Measurements from ENCODE around the gene CDH4.
"Not testable (repeated sequence)": the region's sequence is repeated elsewhere in the genome, so short reads cannot be mapped to it uniquely, and the experiment has no call there.

CDH4 gene

DNA sequence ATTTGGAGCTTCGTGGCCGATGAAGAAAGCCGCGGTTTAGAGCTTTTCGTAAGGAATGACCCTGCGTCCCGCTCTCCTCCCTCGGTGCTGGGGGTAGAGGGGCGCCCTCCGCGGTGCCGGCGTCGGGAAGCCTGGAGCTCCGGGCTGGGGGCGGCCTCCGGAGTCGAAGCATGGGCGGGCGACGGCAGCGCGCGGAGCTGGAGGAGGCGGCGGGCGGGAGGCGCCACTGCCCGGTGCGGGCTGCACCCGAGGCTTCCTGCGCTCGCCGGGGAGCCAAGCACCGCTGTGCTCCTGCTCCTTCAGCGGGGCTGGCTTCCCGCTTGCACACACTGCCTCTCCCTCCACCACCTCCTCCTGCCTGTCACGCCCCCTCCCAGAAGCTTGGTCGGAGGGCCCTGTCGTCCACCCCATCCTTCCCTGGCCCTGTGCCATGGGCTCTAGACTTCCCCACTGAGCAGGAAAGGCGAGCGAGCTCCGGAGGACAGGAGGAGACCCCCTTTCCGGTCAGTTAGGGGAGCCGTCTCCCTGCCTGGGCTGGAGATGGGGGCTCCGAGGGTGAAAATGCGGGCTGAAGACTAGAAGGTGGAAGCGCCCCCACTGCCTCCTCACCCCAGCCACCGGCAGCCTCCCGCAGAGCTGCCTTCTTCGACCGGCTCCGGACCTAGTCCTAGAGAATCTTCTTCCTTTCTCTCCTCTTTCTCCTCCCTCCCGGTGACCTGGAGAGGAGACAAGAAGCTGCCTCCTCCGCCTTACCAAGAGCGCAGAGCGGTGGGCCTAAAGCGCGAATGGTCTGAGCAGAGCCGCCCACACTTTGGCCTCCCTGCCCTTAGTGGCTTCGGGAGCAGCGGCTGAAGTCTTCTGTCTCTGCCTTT lies 1.8 kb downstream of the CDH4 start:
- peak; percentile 46 for DNase-seq (ENCODE audit: low read depth)

DNA sequence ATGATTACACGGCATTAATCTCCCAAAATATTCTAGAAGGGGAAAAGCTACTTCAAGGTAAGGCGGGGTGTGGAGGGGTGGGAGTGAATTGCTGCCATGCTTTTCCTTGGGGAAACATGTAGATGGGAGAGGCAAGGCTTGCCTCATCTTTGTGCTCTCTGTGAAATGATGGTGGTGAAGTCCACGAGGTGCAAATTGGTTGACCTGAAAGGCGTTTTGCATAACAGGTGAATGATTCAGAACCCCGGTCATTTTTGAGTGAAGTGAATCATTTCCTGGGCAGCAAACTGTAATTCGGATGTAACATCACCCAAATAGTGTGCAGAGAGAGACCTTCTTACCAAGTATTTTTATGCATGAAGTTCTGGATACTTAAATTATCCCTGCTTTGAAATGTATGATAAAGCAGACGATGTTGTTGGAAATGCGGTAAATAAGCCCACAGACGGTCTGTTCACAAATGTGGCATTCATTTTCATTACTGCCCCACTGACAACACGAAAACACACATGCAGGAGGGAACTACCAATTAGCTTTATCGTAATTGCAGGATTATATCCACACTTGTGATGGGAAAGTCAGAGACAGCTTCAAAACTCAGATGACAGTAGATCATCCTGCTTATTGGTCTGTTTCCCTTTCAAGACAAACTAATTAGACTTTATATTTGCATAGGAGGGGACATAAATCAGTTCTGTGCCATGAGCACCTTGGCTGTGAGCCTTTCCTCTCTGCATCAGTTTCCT lies 3.0 kb downstream of the CDH4 start:
- DNase-seq (ENCODE audit: low read depth): peak; percentile 76

DNA sequence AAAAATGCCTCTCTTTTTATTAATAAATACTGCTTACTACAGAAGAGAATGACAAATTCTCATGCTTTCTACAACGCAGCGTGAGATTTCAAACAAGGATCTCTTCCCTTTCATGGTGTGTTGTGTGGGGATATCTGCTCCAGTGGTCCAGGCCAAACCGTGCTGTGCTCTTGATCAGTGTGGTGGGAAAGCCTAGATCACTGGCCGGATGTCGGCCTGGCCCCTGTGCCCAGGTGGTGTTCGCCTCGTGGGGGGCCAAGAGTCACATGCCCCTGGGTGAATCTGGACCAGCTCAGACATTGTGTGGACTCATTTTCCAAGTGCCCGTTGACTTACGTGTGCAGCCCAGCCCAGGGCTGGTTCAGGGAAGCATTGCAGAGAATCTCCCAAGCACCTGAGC lies 4.3 kb downstream of the CDH4 start:
- DNase-seq (ENCODE audit: low read depth): no peak

DNA sequence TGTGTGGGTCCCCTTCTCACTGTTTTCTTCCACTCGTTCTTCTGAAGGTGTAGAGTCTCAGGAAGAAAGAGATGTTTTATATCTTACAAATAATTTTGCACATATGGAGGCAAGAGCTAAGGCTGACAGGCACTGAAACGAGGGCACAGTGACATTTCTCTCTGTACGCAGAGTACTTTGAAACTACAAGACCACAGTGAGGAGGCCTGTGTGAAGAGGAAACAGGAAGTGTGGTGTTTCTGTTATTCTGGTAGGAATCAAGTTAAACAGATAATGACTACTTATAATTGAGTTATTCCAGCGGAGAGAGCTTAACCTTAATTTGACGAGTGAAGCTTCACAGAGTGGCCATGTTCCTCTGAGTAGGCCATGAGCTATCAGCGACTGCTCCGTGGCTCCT lies 4.8 kb downstream of the CDH4 start:
- no peak for DNase-seq (ENCODE audit: low read depth)

DNA sequence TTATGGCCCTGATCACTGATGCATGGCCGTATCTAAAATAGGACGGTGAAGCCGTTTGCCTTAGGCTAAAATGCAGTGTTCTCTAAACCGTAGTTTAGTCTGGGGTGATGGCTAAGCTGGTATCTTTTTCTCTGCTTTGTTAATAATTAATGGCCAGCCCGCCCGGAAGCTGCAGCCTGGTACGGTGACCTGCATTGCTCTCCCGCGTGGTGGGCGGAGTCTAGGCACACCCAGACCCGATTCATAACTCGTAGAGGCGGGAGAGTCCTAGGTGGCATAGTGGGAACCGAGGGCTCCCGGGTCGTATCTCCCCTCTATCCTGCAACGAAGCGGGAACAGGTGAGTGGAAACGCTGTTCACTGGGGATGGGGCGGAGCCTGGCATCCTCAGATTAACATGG lies 5.5 kb downstream of the CDH4 start:
- DNase-seq (ENCODE audit: low read depth): no peak

DNA sequence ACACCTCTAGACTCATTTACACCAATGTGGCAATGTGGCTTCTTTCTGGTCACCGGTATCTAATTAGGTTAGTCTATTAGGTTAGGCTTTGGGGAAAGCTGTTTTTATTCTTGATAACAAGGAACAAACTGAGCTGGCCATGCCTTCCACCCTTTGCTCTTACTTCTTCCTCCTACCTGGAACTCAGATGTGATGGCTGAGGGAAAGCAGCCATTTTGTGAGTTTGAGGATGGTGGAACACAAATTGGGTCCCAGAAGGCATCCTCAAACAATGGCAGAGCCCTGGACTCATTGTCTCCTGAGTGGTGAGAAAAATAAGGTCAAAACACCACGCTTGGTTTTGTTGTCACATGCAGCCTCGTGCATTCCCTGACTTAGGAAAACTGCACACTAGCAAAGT lies 7.7 kb downstream of the CDH4 start:
- no peak for DNase-seq (ENCODE audit: low read depth)

DNA sequence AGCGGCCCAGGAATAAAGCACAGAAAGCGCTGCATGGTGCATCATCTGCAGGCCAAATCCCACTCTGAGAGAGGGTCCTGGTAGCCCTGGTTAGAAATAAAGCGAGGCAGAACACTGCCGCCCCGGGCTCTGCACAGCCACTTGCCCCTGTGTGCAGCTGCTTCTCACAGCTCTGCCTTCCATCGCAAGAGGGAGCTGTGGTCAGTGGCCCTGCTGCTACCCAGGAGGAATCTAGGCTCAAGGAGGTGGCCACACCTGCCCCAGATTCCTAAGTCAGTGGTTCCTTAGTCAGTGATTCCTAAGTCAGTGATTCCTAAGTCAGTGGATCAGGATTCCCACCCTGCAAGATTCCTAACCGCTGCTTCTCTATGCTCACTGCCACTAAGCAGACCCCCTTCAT lies 8.8 kb downstream of the CDH4 start:
- DNase-seq (ENCODE audit: low read depth): no peak

DNA sequence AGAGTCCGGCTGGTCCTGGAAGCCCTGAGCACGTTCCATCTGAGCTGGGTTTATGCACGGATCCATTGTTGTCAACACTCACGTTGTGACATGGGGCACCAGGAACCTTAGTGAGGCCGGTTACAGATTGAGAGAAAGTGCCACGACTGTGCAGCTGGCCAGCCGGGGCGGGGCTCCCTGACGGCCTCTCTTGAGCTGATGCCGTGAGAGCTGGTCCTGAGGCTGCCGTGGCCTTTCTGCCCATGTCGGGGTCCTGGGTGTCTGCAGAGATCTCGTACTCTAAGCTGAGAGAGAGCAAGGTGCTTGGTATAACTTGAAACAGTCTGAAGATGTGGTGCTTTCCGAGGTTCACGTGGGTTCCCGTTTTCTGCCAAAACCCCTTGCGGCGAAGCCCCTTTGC lies 10.0 kb downstream of the CDH4 start:
- DNase-seq (ENCODE audit: low read depth): no peak

DNA sequence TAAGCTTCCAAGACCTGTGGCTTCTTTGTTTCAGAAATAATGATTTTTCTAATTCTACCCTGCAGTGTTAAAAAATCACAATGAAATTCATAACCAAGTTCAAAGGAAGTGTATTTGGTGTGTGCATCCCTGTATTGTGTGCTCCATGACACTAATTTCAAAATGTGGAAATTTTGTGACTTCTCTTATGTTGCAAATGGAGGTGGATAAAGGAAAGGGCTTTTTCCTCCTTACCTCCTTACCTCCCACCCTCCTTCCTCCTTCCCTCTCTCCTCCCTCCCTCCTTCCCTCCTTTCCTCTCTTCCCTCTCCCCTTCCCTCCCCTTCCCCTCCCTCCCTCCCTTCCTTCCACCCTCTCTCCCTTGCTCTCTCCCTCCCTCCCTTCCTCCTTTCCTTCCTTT lies 10.5 kb downstream of the CDH4 start:
- no peak for DNase-seq (ENCODE audit: low read depth)

DNA sequence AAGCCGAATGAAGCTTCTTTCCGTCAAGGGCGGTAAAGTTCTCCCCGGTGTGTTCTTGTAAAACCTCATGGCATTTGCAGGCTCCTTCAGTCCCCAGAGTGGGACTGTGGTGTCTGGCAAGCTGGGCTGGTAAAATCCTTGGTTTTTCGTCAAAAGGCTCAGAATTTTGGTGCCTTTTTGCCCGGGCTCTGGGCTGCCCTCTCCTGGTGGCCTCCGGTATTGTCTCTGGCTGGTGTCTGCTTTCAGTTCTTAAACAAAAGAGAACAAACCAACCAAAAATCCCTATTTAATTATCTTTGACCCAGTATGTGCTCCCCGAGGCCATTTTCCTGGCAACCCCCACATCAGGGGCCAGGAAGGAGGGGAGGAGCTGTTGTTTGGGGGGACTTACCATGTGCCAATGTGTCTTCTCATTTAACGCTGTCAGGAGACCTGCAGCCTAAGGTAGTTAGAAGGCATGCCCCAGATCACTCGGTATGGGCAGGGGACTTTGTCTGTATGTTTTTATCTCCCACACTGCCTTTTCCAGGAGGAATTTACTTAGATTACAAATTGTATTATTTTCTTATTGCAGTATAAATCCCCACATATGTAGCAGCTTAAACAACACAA lies 11.1 kb downstream of the CDH4 start:
- DNase-seq (ENCODE audit: low read depth): peak; percentile 55

DNA sequence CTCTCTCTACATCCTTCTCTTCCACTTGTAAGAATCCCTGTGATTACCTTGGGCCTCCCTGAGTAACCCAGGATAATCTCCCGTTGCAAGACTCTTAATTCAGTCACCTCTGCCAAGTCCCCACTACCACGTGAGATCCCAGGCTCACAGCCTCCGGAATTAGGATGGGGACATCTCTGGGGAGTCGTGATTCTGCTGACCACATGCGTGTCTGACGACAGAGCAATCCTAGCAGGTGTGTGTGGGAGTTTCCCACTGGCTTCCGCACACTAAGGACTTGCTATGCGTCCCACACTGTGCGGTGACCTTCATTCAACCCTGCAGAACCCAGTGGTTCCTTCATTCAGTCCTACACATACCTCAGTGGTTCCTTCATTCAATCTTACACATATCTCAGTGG lies 11.9 kb downstream of the CDH4 start:
- DNase-seq (ENCODE audit: low read depth): no peak

DNA sequence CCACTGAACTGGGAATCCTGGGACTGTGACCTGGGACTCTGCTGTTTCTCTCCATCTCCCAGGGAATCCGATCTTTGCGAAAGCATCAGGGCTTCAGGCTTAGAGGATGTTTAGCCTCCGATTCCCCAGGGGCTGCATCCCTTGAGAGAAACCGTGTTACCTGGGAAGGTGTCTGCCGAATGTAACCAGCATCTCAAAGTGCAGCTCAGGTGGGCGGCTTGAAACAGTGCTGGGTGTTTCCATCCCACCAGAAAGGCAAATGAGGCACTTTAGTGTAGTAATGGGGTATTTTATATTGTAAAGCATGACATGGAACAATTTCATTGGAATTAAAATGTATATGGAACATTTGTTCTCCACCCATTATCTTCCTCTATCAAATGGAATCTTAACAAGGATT lies 15.2 kb downstream of the CDH4 start:
- no peak for DNase-seq (ENCODE audit: low read depth)

DNA sequence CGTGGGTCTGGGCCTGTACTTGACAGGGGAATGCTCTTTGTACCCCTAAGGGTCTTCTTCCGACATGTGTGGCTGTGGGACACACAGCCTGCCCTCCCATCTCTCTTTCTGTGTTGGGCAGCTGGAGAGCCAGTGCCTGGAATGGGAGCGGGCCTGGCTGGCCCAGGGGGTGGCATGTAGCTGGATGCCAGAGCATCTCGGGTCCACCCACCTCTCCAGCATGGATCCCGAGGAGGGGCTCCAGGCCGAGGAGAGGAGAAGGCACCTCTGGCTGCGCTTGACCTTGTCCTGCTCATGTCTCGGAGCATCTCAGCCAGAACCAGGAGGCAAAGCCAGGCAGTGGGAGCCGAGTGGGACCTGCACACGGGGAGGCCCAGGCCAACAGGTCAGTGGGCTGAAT lies 16.0 kb downstream of the CDH4 start:
- no peak for DNase-seq (ENCODE audit: low read depth)

DNA sequence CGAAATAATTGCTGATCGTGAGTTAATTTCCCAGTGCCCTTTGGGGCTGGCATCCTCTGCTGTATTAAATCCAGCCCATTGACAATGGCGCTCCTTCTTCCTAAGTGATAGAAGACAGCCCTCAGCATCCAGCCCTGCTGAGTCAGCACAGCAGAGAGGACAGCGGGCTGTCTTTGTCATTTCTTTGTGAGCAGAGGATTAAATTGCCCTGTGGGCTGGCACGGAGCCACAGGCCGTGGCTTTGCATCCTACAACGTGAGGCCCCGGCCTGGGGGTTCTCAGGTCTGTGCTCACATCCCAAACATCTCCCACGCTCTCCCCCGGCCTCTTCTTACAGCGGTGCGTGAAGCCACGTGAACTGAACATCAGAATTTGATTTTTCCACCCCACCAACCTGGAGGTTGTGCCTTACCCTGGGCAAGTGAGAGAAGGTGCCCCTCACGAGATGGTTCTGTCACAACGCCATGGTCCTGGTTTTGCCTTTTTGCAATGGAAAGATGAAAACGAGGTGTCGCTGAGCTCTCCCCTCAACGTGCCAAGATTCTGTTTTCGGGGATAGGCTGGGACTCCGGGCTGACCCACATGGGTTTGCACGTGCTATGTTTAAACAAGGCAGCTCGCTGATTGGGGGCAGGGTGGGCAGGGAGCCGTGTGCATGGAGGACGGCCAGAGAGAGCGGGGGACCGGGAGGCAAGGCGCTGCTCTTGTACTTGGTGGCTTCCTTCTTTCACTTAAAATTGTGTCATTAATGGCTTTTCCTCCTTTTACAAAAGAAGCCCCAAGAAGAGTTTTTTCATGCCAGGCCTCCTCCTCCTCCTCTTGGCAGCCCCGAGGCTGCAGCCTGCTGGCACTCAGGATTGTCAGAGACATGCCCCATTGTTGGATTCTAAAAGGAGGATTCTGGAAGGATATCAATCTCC lies 19.5 kb downstream of the CDH4 start:
- DNase-seq (ENCODE audit: low read depth): no peak

DNA sequence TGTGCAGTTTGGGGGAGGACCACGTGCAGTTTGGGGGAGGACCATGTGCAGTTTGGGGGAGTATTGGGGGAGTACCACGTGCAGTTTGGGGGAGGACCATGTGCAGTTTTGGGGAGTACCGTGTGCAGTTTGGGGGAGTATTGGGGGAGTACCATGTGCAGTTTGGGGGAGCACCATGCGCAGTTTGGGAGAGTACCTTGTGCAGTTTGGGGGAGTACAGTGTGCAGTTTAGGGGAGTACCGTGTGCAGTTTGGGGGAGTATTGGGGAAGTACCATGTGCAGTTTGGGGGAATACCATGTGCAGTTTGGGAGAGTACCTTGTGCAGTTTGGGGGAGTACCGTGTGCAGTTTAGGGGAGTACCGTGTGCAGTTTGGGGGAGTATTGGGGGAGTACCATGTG lies 21.0 kb downstream of the CDH4 start:
- DNase-seq (ENCODE audit: low read depth): not testable (repeated sequence)

DNA sequence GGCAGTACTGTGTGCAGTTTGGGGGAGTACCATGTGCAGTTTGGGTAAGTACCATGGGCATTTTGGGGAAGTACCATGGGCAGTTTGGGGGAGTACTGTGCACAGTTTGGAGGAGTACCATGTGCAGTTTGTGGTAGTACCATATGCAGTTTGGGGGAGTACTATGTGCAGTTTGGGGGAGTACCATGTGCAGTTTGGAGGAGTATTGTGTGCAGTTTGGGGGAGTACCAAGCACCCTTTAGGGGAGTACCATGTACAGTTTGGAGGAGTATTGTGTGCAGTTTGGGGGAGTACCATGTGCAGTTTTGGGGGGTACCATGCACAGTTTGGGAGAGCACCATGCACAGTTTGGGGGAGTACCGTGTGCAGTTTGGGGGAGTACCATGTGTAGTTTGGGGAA lies 21.6 kb downstream of the CDH4 start:
- DNase-seq (ENCODE audit: low read depth): not testable (repeated sequence)

DNA sequence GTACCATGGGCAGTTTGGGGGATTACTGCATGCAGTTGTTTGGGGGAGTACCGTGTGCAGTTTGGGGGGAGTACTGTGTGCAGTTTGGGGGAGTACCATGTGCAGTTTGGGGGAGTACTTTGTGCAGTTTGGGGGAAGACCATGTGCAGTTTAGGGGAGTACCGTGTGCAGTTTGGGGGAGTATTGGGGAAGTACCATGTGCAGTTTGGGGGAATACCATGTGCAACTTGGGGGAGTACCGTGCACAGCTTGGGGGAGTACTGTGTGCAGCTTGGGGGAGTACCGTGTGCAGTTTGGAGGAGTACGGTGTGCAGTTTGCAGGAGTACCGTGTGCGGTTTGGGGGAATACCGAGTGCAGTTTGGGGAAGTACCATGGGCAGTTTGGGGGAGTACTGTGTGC lies 22.3 kb downstream of the CDH4 start:
- no peak for DNase-seq (ENCODE audit: low read depth)

DNA sequence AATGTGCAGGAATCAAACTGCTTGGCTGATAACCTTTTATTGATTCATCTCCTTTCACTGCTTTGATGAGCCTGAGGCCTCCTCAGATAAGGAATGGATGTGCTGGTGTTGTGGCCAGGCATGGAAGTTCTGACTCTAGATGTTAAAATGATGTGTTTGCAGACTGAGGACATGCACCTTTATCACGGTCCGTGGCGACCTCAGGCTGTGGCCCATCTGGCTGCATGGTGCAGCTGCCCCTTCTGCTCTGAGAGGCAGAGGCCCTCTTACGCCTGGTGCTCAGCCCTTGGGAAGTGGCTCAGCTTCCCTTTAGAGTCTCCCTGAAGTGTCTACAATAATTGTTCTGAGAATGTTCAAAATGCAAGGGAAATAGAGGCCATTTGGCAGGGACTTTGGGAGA lies 26.2 kb downstream of the CDH4 start:
- DNase-seq (ENCODE audit: low read depth): no peak

DNA sequence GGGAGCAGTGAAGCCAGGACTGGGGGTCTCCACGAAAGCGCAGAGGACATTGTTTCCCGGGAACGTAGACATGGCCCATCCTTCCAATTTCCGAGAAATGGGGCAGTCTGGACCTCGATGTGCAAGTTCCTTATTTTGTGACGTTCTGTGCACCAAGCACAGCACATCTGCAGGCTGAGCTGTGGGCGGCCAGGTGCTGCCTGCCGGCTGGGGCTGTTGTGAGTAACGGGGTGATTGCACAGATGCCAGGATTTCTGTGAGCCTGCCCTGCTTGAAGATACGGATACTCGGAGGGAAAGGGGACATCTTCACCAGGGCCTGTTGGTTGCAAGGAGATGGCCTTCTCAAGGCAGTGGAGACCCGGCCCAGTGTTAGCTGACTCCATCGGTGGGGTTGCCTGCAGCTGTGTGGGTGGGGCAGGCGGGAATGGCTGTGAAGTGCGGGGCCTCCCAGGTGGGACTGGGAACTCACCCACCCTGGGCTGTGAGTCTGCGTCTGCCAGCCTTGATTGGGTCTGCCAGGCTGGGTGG lies 27.6 kb downstream of the CDH4 start:
- no peak for DNase-seq (ENCODE audit: low read depth)

DNA sequence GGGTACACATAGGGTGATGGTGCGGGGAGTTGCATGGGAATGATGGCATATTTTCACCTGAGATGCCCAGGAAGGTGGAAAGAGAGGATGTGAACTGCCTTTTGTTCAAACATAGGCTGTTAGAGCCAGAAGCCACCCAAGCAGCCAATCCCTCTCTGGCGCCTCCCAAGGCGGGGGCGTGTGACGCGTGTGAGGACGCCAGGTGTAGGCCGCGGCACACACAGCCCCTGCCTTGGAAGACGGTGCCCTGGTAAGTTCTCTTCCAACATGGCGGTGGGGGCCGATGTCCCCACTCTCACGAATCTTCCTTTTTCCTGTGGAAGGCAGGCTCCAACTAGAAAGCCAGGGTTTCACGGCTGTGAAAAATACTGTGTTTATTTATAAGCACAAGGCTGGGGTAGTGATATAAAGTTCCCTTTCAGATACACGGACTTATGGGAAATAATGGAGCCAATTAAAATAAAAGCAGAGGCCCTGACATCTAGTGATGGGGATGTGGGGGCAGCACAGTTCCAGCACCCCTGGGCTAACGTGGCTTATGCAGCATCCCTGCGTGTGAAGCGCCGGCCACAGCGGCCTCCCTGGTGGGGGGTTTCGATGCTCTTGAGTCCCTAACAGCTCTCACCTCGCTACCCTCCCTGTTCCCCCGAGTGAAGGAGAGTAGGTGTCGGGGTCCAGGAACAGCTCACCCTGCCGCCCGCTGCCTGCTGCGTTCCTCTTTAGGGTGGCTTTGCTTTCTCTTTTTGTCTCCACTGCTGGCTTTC lies 28.3 kb downstream of the CDH4 start:
- DNase-seq (ENCODE audit: low read depth): no peak

DNA sequence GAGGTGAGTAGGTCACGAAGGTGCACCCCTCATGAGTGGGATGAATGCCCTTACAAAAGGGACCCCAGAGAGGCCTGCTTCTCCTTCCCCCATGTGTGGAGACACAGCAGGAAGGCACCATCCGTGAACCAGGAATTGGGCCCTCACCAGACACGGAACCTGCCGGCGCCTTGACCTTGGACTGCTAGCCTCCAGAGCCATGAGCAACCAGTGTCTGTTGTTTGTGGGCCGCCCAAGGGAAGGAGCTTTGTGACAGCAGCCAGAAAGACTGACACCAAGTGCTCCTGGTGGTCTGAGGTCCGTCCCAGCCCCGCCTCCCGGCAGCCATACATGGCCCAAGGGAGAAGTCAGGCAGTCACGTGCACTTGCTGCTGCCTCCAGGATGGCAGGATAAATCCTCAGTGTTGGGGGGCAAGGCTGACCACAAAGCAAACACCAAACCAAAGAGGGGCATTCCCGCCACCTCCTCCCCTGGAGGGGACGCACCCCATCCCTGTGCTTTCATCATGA lies 29.3 kb downstream of the CDH4 start:
- no peak for DNase-seq (ENCODE audit: low read depth)
